AG09309 (cell line): ENCODE results near the gene KRT86.

Experiments
- DNase-seq: peaks from one replicate; pipeline ENCODE4 v3.0.0-alpha.2; 2010; ENCODE audit warnings: low read depth
- H3K4me3 ChIP-seq: 2 replicates; pipeline ENCODE4 v1.5.1; 2011; ENCODE audit warnings: mild to moderate bottlenecking, low read depth, low read length, moderate library complexity; ENCODE audit not compliant: control insufficient read depth
- CTCF ChIP-seq: IDR thresholded peaks from 2 replicates; pipeline ENCODE4 v1.5.1; 2011; ENCODE audit warnings: mild to moderate bottlenecking, low read depth, low read length, inconsistent platforms; ENCODE audit not compliant: insufficient read depth, control insufficient read depth; ENCODE audit errors: missing control alignments

The KRT86 gene

GRCh38 chr12:52347551-52348510 is 73.4 kb downstream of the KRT86 start:
- TF ChIP-seq CTCF, result no peak
- H3K4me3 ChIP-seq, result no peak overlapping the region
- no peak for DNase-seq

GRCh38 chr12:52349196-52349595 is 74.8 kb downstream of the KRT86 start:
- no peak for TF ChIP-seq CTCF
- DNase-seq, result no peak
- no peak overlapping the region for H3K4me3 ChIP-seq

GRCh38 chr12:52350021-52350620 is 75.7 kb downstream of the KRT86 start:
- TF ChIP-seq CTCF, result no peak
- no peak overlapping the region for H3K4me3 ChIP-seq
- DNase-seq, result no peak

- TF ChIP-seq CTCF, result no peak
- DNase-seq, result no peak
These were observed 76.3 kb downstream of the KRT86 start for GRCh38 chr12:52350786-52351185.

GRCh38 chr12:52351196-52352059 is 77.0 kb downstream of the KRT86 start:
- no peak for DNase-seq
- no peak for TF ChIP-seq CTCF
- H3K4me3 ChIP-seq, result no peak overlapping the region

More at GRCh38 chr12:52350786-52351185, 76.3 kb downstream of the KRT86 start:
- no peak overlapping the region for H3K4me3 ChIP-seq

GRCh38 chr12:52352951-52353350 is 78.5 kb downstream of the KRT86 start:
- no peak overlapping the region for H3K4me3 ChIP-seq
- TF ChIP-seq CTCF, result no peak
- no peak for DNase-seq
